Neural cell (in vitro differentiated cells): ENCODE data around the gene ZNF892. TPM values are rescaled to one million over a fixed set of nuclear protein-coding genes. Genes with fewer than 3 reads are reported as not detected.
"Not testable (repeated sequence)": the region's sequence is repeated elsewhere in the genome, so short reads cannot be mapped to it uniquely, and the experiment has no call there.

Experiments used
- H2AFZ ChIP-seq: fragments of 200-600, 300-800 bp; sonication (generic), shearing (Covaris generic); 2 replicates; pipeline ENCODE4 v1.6.0; 2014; ENCODE audit warnings: low read depth, mild to moderate bottlenecking, antibody characterized with exemption, low read length, moderate library complexity
- H3F3A ChIP-seq: fragments of 200-600 bp; shearing (Covaris generic); 2 replicates; pipeline ENCODE4 v1.6.1; 2016; ENCODE audit warnings: mild to moderate bottlenecking, moderate library complexity, mixed read lengths, antibody characterized with exemption, low read length; ENCODE audit not compliant: insufficient read depth, poor library complexity, severe bottlenecking
- H3K27ac ChIP-seq: fragments of 200-600, 300-800 bp; sonication (generic), shearing (Covaris generic); 2 replicates; pipeline ENCODE4 v1.5.1; 2014; ENCODE audit warnings: mild to moderate bottlenecking, low read length, moderate library complexity
- H3K27me3 ChIP-seq: fragments of 300-800, 200-600 bp; sonication (generic), shearing (Covaris generic); 2 replicates; pipeline ENCODE4 v1.6.0; 2014; ENCODE audit warnings: mild to moderate bottlenecking, low read depth, low read length, moderate library complexity; ENCODE audit not compliant: insufficient read depth
- H3K36me3 ChIP-seq: fragments of 300-800, 200-600 bp; sonication (generic), shearing (Covaris generic); 2 replicates; pipeline ENCODE4 v1.5.1; 2014; ENCODE audit warnings: mild to moderate bottlenecking, antibody characterized with exemption, low read length, moderate library complexity; ENCODE audit not compliant: insufficient read depth
- H3K4me2 ChIP-seq: fragments of 300-800, 200-600 bp; sonication (generic), shearing (Covaris generic); 2 replicates; pipeline ENCODE4 v1.6.0; 2014; ENCODE audit warnings: mild to moderate bottlenecking, low read length
- H3K4me3 ChIP-seq: fragments of 300-800, 200-600 bp; sonication (generic), shearing (Covaris generic); 2 replicates; pipeline ENCODE4 v1.5.1; 2014; ENCODE audit warnings: mild to moderate bottlenecking, low read length, moderate library complexity
- H3K79me2 ChIP-seq: fragments of 200-600 bp; shearing (Covaris generic); replicated peaks from 2 replicates; pipeline ENCODE4 v1.6.0; 2014; ENCODE audit warnings: mild to moderate bottlenecking, low read length, moderate library complexity; ENCODE audit not compliant: insufficient read depth
- H3K9ac ChIP-seq: fragments of 300-800, 200-600 bp; sonication (generic), shearing (Covaris generic); 2 replicates; pipeline ENCODE4 v1.6.1; 2016; ENCODE audit warnings: mild to moderate bottlenecking, low read length, mixed read lengths
- H3K9me2 ChIP-seq: fragments of 200-600 bp; shearing (Covaris generic); 2 replicates; pipeline ENCODE4 v1.6.1; 2016; ENCODE audit warnings: mild to moderate bottlenecking, low read length, mixed read lengths; ENCODE audit not compliant: insufficient read depth
- H3K9me3 ChIP-seq: fragments of 200-600, 300-800 bp; sonication (generic), shearing (Covaris generic); 2 replicates; pipeline ENCODE4 v1.6.1; 2016; ENCODE audit warnings: mild to moderate bottlenecking, mixed run types, low read length, moderate library complexity, mixed read lengths
- H4K20me1 ChIP-seq: fragments of 200-600 bp; shearing (Covaris generic); 2 replicates; pipeline ENCODE4 v1.6.1; 2016; ENCODE audit warnings: mild to moderate bottlenecking, mixed run types; ENCODE audit not compliant: insufficient read depth
- EP300 ChIP-seq: fragments of 450-650 bp; conservative IDR thresholded peaks from 2 replicates; pipeline ENCODE4 v1.6.1; 2014; ENCODE audit warnings: antibody characterized with exemption, mild to moderate bottlenecking, moderate library complexity; ENCODE audit not compliant: poor library complexity, severe bottlenecking
- MXI1 ChIP-seq: fragments of 450-650 bp; conservative IDR thresholded peaks from 2 replicates; pipeline ENCODE4 v1.6.1; 2014; ENCODE audit warnings: antibody characterized with exemption, mild to moderate bottlenecking; ENCODE audit not compliant: poor library complexity, severe bottlenecking
- POLR2AphosphoS5 ChIP-seq: IDR thresholded peaks from 2 replicates; pipeline ENCODE4 v1.6.1; 2012
- RAD21 ChIP-seq: fragments of 450-650 bp; conservative IDR thresholded peaks from 2 replicates; pipeline ENCODE4 v1.6.1; 2014; ENCODE audit warnings: antibody characterized with exemption, mild to moderate bottlenecking, moderate library complexity
- SMC3 ChIP-seq: fragments of 450-650 bp; conservative IDR thresholded peaks from 2 replicates; pipeline ENCODE4 v1.6.1; 2014; ENCODE audit warnings: antibody characterized with exemption, mild to moderate bottlenecking, moderate library complexity; ENCODE audit not compliant: poor library complexity
- TAF1 ChIP-seq: IDR thresholded peaks from 2 replicates; pipeline ENCODE4 v1.6.1; 2012; ENCODE audit warnings: low read depth
- polyA plus RNA-seq: library from polyadenylated mRNA; depleted of rRNA; stranded (reverse); fragments of >200 nt; gene quantifications from 2 replicates; pipeline ENCODE4 v1.2.3, GENCODE V29; 2014
- TF ChIP-seq, protein P1 (sequence below): IDR thresholded peaks from 2 replicates; pipeline ENCODE4 v1.6.1; 2012; ENCODE audit warnings: borderline replicate concordance

The ZNF892 gene
- polyA plus RNA-seq, 1 donor from 2014 or later: 8.0 TPM

DNA sequence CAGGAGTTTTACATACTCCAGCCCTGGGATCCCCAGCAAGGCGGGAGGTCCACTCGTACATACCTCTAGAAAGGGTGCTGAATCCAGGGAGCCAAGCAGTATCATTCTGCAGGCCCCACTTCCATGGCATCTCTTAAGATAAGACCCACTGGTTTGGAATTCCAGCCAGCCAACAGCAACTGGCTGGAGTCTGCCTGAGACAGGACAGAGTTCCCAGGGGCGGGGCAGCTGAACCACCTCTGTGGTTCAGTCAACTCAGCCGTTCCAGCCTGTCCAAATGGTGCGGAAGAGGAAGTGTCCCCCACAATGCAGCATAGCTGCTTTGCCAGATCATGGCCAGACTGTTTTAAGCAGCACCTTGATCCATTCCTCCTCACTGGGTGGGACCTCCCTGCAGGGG lies 33.2 kb downstream of the ZNF892 start:
- Histone ChIP-seq H4K20me1 (no peaks in the 10 kb centered on the region), H3K4me3 (no peak overlapping the region), H3K9ac (no peak overlapping the region), H2AFZ (no peak overlapping the region), H3K4me2 (no peak overlapping the region), H3K27ac (no peak overlapping the region), H3K9me2 (no peaks in the 10 kb centered on the region), H3F3A (no peaks in the 10 kb centered on the region), H3K27me3 (no peaks in the 10 kb centered on the region), H3K9me3 (peaks cover 24% of the 10 kb centered on the region), H3K36me3 (no peaks in the 10 kb centered on the region), H3K79me2 (no peaks in the 10 kb centered on the region)
- TF ChIP-seq SMC3 (no peak), MXI1 (no peak), TAF1 (no peak), POLR2AphosphoS5 (no peak), EP300 (no peak), RAD21 (no peak)
- TF ChIP-seq, protein P1, sequence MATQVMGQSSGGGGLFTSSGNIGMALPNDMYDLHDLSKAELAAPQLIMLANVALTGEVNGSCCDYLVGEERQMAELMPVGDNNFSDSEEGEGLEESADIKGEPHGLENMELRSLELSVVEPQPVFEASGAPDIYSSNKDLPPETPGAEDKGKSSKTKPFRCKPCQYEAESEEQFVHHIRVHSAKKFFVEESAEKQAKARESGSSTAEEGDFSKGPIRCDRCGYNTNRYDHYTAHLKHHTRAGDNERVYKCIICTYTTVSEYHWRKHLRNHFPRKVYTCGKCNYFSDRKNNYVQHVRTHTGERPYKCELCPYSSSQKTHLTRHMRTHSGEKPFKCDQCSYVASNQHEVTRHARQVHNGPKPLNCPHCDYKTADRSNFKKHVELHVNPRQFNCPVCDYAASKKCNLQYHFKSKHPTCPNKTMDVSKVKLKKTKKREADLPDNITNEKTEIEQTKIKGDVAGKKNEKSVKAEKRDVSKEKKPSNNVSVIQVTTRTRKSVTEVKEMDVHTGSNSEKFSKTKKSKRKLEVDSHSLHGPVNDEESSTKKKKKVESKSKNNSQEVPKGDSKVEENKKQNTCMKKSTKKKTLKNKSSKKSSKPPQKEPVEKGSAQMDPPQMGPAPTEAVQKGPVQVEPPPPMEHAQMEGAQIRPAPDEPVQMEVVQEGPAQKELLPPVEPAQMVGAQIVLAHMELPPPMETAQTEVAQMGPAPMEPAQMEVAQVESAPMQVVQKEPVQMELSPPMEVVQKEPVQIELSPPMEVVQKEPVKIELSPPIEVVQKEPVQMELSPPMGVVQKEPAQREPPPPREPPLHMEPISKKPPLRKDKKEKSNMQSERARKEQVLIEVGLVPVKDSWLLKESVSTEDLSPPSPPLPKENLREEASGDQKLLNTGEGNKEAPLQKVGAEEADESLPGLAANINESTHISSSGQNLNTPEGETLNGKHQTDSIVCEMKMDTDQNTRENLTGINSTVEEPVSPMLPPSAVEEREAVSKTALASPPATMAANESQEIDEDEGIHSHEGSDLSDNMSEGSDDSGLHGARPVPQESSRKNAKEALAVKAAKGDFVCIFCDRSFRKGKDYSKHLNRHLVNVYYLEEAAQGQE: no peak

DNA sequence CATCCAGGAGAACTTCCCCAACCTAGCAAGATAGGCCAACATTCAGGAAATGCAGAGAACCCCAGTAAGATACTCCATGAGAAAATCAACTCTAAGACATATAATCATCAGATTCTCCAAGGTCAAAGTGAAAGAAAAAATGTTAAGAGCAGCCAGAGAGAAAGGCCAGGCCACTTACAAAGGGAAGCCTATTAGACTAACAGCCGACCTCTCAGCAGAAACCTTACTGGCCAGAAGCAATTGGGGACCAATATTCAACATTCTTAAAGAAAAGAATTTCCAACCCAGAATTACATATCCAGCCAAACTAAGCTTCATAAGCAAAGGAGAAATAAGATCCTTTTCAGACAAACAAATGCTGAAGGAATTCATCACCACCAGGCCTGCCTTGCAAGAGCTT lies 34.8 kb downstream of the ZNF892 start:
- H3K9me3 ChIP-seq: peaks cover 17% of the 10 kb centered on the region
- not testable (repeated sequence) for H3K79me2 ChIP-seq, H2AFZ ChIP-seq, H3K4me3 ChIP-seq, H3K27me3 ChIP-seq, H3K27ac ChIP-seq, H4K20me1 ChIP-seq, H3K9ac ChIP-seq, H3F3A ChIP-seq, H3K9me2 ChIP-seq, H3K4me2 ChIP-seq, H3K36me3 ChIP-seq

Other genes with a start within 250 kb of the ZNF892 start
- not detected in 2 replicates for gene MAL, start 181.8 kb upstream of the ZNF892 start, polyA plus RNA-seq
- 155 and 167 TPM in 2 replicates for gene MRPS5, start 85.7 kb upstream of the ZNF892 start, polyA plus RNA-seq
- 32.8 and 39.8 TPM in 2 replicates for gene ZNF514, start 47.7 kb upstream of the ZNF892 start, polyA plus RNA-seq
- 4.1 and 4.3 TPM in 2 replicates for gene ZNF2, start 41.7 kb upstream of the ZNF892 start, polyA plus RNA-seq
- gene PROM2, start 66.9 kb downstream of the ZNF892 start, polyA plus RNA-seq: 2.2 and 2.3 TPM in 2 replicates
- gene KCNIP3, start 89.8 kb downstream of the ZNF892 start, polyA plus RNA-seq: not detected in 2 replicates
- 26.0 and 27.2 TPM in 2 replicates for gene FAHD2A, start 195.2 kb downstream of the ZNF892 start, polyA plus RNA-seq